HL-60 (cell line): ENCODE data around the gene ATG101.
"Not testable (repeated sequence)": the region's sequence is repeated elsewhere in the genome, so short reads cannot be mapped to it uniquely, and the experiment has no call there.

Experiments used
- DNase-seq, 2 experiments: peaks; one replicate each; pipeline ENCODE4 v3.0.0-alpha.2; 2010 to 2020; ENCODE audit warnings: low read depth in 1 of 2, low spot score in 1 of 2
- H3K27ac ChIP-seq: fragments of 250-450 bp; sonication (Bioruptor Pico); replicated peaks from 2 replicates; pipeline ENCODE4 v1.5.1; 2020; ENCODE audit warnings: mild to moderate bottlenecking, moderate library complexity
- H3K27me3 ChIP-seq: fragments of 250-450 bp; sonication (Bioruptor Pico); 2 replicates; pipeline ENCODE4 v1.5.1; 2021; ENCODE audit warnings: mild to moderate bottlenecking, moderate library complexity; ENCODE audit not compliant: insufficient read depth, poor library complexity, severe bottlenecking
- H3K4me3 ChIP-seq: replicated peaks from 2 replicates; pipeline ENCODE4 v1.5.1; 2011; ENCODE audit warnings: mild to moderate bottlenecking, control low read depth, low read length; ENCODE audit not compliant: insufficient read depth
- GABPA ChIP-seq: IDR thresholded peaks from 2 replicates; pipeline ENCODE4 v1.6.1; 2012; ENCODE audit warnings: low read depth
- POLR2AphosphoS5 ChIP-seq: IDR thresholded peaks from 2 replicates; pipeline ENCODE4 v1.6.1; 2012; ENCODE audit warnings: low read depth
- REST ChIP-seq: IDR thresholded peaks from 2 replicates; pipeline ENCODE4 v1.6.1; 2012; ENCODE audit warnings: low read depth; ENCODE audit not compliant: insufficient replicate concordance
- SPI1 ChIP-seq: IDR thresholded peaks from 2 replicates; pipeline ENCODE4 v1.6.1; 2012; ENCODE audit warnings: low read depth, mild to moderate bottlenecking, borderline replicate concordance
- TF ChIP-seq, protein P1 (sequence below): IDR thresholded peaks from one replicate; pipeline ENCODE4 v1.5.1; 2011; ENCODE audit warnings: low read length, control low read depth, inconsistent platforms; ENCODE audit not compliant: insufficient read depth

ATG101 gene

DNA sequence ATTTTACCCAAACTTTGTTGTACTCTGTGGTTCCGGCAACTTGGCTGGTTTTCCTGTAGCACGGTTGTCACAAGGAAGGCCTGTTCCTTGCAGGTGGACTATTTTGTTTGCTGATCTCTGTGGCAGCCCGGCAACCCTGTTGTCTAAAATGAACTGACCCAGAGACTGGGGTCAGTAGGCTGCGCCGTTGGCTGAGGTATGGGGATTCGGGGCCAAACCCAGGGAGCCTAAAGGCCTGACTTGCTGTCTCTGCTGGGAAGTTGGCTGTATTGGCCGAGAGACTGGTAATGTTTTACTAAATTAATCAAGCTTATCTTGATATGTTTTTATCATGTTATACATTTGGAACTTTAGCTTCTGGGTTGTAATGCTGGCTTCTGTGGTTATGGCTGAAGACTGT lies 23.6 kb downstream of the ATG101 start:
- Histone ChIP-seq H3K27ac (no peak overlapping the region), H3K4me3 (no peak overlapping the region), H3K27me3 (peaks cover 10% of the 10 kb centered on the region)
- no peak for TF ChIP-seq REST
- TF ChIP-seq POLR2AphosphoS5, result no peak
- TF ChIP-seq GABPA, result no peak
- TF ChIP-seq SPI1, result no peak
- TF ChIP-seq, protein P1, sequence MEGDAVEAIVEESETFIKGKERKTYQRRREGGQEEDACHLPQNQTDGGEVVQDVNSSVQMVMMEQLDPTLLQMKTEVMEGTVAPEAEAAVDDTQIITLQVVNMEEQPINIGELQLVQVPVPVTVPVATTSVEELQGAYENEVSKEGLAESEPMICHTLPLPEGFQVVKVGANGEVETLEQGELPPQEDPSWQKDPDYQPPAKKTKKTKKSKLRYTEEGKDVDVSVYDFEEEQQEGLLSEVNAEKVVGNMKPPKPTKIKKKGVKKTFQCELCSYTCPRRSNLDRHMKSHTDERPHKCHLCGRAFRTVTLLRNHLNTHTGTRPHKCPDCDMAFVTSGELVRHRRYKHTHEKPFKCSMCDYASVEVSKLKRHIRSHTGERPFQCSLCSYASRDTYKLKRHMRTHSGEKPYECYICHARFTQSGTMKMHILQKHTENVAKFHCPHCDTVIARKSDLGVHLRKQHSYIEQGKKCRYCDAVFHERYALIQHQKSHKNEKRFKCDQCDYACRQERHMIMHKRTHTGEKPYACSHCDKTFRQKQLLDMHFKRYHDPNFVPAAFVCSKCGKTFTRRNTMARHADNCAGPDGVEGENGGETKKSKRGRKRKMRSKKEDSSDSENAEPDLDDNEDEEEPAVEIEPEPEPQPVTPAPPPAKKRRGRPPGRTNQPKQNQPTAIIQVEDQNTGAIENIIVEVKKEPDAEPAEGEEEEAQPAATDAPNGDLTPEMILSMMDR, result no peak
- no peak for DNase-seq

DNA sequence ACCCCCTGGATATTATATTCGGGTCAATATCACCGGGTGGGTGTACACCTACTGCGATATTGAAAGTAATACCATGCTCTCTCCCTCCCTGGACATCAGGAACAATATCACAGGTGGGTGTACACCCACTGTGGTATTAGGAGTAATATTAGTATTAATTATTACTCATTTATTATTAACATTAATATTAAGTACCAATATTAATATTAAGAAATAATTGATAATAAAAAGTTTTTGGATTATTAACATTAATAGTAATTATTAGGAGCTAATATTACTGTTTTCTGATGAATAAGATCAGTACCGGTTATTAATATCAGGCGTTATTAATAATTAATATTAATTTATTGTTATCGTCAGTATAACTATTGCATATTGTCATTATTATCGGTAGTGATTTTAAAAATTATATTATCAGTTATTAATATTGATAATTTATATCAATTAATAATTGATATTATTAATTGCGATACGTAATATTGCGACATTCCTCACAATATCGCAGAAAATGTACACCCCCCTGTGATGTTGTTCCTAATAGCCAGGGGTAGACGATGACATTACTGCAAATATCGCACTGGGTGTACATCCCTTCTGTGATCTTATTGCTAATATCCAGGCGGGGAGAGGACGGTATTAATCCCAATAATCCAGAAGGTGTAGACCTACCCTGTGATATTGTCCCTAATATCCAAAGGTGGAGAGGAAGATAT lies 26.7 kb downstream of the ATG101 start:
- no peak for TF ChIP-seq GABPA
- no peak for TF ChIP-seq POLR2AphosphoS5
- no peak overlapping the region for H3K4me3 ChIP-seq
- H3K27ac ChIP-seq, result no peak overlapping the region
- no peak for DNase-seq
- H3K27me3 ChIP-seq, result peaks cover 5% of the 10 kb centered on the region

DNA sequence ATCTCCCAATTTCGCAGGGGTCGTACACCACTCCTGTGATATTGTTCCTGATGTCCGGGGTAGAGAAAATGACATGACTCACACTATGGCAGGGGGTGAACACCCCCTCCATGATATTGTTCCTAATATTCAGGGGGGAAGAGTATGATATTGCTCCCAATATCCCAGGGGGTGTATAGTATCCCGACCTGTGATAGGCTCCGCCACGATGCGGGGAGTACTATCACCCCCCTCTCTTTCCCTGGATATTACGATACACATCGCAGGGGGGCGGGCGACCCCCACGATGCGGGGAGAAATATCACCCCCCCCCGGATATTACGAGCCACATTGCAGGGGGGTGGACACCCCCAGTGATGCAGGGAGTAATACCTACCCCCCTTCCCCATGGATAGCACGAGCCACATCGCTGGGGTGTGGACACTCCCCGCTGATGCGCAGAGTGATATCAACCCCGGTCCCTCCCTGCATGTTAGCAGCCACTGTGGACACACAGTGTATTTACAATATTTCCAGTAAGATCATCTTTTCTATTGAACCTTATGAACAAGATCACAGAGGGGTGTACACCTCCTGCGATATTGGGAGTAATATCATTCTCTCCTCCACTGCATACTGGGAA lies 27.4 kb downstream of the ATG101 start:
- Histone ChIP-seq H3K4me3 (no peak overlapping the region), H3K27ac (no peak overlapping the region), H3K27me3 (no peaks in the 10 kb centered on the region)
- no peak for DNase-seq
- TF ChIP-seq GABPA (no peak), SPI1 (no peak), REST (no peak), POLR2AphosphoS5 (no peak)
- TF ChIP-seq, protein P1, result no peak

GRCh38 chr12:52104431-52105089 lies 34.8 kb downstream of the ATG101 start:
- not testable (repeated sequence) for H3K27ac ChIP-seq

DNA sequence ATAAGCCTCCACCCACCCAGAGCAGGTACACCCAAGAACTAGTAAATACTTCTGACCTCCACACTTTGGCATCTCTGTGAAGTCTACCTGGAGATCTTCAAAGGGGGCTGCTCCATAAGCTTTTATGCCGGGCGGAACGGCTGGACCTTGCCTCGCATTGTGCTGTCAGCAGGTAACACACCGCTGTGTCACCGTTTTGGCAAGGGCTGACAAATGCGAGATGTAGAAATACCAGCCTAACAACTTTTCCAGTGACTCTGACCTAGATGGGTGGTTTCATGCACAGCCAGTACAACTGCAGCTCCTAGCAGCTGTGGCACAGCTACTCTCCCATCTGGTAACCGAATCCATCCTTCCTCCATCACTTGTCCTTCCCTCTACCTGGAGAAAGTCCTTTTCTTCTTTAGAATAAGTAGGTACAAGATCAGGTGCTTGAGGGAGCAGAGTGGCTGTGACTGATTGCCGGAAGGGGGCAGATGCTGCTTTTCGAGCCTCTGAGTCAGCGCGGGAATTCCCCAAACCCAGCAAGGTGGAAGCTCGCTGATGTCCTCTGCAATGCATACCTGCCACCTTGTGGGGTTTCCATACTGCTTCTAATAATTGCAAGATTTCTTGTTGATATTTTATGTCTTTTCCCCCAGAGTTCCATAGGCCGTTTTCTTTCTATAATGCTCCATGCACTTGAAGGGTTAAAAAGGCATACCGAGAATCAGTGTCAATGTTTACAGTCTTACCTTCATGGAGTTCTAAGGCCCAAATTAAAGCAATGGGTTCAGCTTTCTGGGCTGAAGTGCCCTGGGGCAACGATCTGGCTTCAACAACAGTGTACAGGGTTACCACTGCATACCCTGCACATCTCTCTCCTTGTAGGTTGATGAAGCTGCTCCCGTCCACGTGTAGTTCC lies 46.7 kb downstream of the ATG101 start:
- not testable (repeated sequence) for H3K4me3 ChIP-seq, DNase-seq, H3K27ac ChIP-seq, H3K27me3 ChIP-seq

More at GRCh38 chr12:52104431-52105089, 34.8 kb downstream of the ATG101 start:
- not testable (repeated sequence) for H3K4me3 ChIP-seq, DNase-seq, H3K27me3 ChIP-seq

DNA sequence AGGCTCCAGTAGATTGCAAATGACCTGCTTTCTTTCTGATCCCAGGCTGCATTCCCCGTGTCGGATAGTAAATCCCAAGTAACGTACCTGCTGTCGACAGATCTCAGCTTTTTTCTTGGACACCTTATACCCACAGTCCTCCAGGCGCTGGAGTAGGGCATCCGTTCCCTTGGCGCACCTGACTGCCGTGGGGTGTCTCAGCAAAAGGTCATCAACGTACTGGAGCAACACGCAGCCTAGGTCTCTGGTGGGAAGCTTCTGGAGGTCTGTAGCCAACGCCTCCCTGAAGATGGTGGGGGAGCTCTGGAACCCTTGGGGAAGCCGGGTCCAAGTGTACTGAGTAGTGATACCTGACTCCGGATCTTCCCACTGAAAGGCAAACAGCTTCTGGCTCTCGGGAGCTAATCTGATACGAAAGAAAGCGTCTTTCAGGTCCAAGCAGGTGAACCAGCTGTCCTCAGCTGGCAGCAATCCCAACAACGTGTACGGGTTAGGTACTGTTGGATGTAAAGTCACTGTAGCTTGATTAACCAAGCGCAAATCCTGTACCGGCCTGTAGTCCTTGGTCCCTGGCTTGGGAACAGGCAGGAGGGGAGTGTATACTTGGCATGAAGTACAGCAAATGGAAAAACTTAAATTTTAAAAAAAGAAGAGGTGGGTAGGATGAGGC lies 48.2 kb downstream of the ATG101 start:
- H3K27ac ChIP-seq, H3K4me3 ChIP-seq, DNase-seq, H3K27me3 ChIP-seq: not testable (repeated sequence)
